HL-60/S4 treated with retinoic acid at 250 ng/mL for 4 days and 3 days (cell line): Measurements from ENCODE around the gene GMEB2.
"Not testable (repeated sequence)": the region's sequence is repeated elsewhere in the genome, so short reads cannot be mapped to it uniquely, and the experiment has no call there.

Experiments
- in situ Hi-C: fragments of 300-500 bp; cut with MboI; formaldehyde crosslinking; loops from 2 replicates; pipeline ENCODE4 v1.7.0; 2022; ENCODE audit warnings: low sequenced_read_pairs

The GMEB2 gene

GRCh38 chr20:63561624-63562396 lies 65.1 kb downstream of the GMEB2 start:
- in situ Hi-C loops: no loop called here

- in situ Hi-C loops: no loop called here
Measured at GRCh38 chr20:63560856-63561609, 65.9 kb downstream of the GMEB2 start.

GRCh38 chr20:63560333-63560805 lies 66.5 kb downstream of the GMEB2 start:
- in situ Hi-C loops: no loop called here

- in situ Hi-C loops: not testable (repeated sequence)
Measured at GRCh38 chr20:63559485-63560332, 67.2 kb downstream of the GMEB2 start.

- in situ Hi-C loops: no loop called here
Measured at GRCh38 chr20:63558804-63559484, 68.0 kb downstream of the GMEB2 start.

GRCh38 chr20:63557481-63557891 lies 69.4 kb downstream of the GMEB2 start:
- in situ Hi-C loops: no loop called here

- in situ Hi-C loops: no loop called here
Measured at GRCh38 chr20:63556873-63557478, 69.9 kb downstream of the GMEB2 start.

- in situ Hi-C loops: no loop called here
Measured at GRCh38 chr20:63555661-63556381, 71.1 kb downstream of the GMEB2 start.

- in situ Hi-C loops: no loop called here
Measured at GRCh38 chr20:63554361-63555278, 72.3 kb downstream of the GMEB2 start.

- in situ Hi-C loops: no loop called here
Measured at GRCh38 chr20:63553933-63554290, 73.0 kb downstream of the GMEB2 start, which contains the start of gene FNDC11. TSS of gene FNDC11 (plus strand) at chr20:63554159. CDS start at chr20:63555664, 1,505 bp downstream.

GRCh38 chr20:63553251-63553932 lies 73.5 kb downstream of the GMEB2 start:
- in situ Hi-C loops: no loop called here

GRCh38 chr20:63552481-63553249 lies 74.2 kb downstream of the GMEB2 start:
- in situ Hi-C loops: no loop called here

- in situ Hi-C loops: no loop called here
Measured at GRCh38 chr20:63551068-63551467, 75.8 kb downstream of the GMEB2 start.

- in situ Hi-C loops: no loop called here
Measured at GRCh38 chr20:63549679-63550282, 77.1 kb downstream of the GMEB2 start.

GRCh38 chr20:63549019-63549418 lies 77.9 kb downstream of the GMEB2 start:
- in situ Hi-C loops: no loop called here

GRCh38 chr20:63548542-63548941 lies 78.4 kb downstream of the GMEB2 start:
- in situ Hi-C loops: no loop called here
